Hematopoietic multipotent progenitor cell (in vitro differentiated cells): ENCODE results near the gene VPS37C. TPM values are rescaled to one million over a fixed set of nuclear protein-coding genes. Genes with fewer than 3 reads are reported as not detected.

ENCODE experiments used
- total RNA-seq: library from RNA; depleted of rRNA; stranded (reverse); fragments of >200 nt; gene quantifications from one replicate; pipeline ENCODE4 v1.2.3, GENCODE V29; 2012

VPS37C gene
- total RNA-seq, 1 donor = 6.7 TPM

Other genes starting within 250 kb of the VPS37C start
- gene TMEM109, start 247.3 kb downstream of the VPS37C start, total RNA-seq = 40.4 TPM
- gene TMEM132A, start 237.0 kb downstream of the VPS37C start, total RNA-seq = under 0.01 TPM
- 1.6 TPM for gene SLC15A3, start 209.2 kb downstream of the VPS37C start, total RNA-seq
- 1.3 TPM for gene CD6, start 189.7 kb downstream of the VPS37C start, total RNA-seq
- gene CD5, start 58.9 kb downstream of the VPS37C start, total RNA-seq = 0.54 TPM
- not detected for gene PGA3, start 42.1 kb upstream of the VPS37C start, total RNA-seq
- gene PGA4, start 60.9 kb upstream of the VPS37C start, total RNA-seq = under 0.01 TPM
- gene PGA5, start 79.7 kb upstream of the VPS37C start, total RNA-seq = not detected
- gene VWCE, start 133.9 kb upstream of the VPS37C start, total RNA-seq = 4.0 TPM
- gene DDB1, start 171.7 kb upstream of the VPS37C start, total RNA-seq = 194 TPM
- 59.8 TPM for gene TKFC, start 171.8 kb upstream of the VPS37C start, total RNA-seq
- gene CYB561A3, start 200.5 kb upstream of the VPS37C start, total RNA-seq = 59.0 TPM
- gene TMEM138, start 200.9 kb upstream of the VPS37C start, total RNA-seq = 15.9 TPM
- 20.5 TPM for gene TMEM216, start 231.2 kb upstream of the VPS37C start, total RNA-seq